Activated naive CD8-positive, alpha-beta T cell treated with anti-CD3 and anti-CD28 coated beads, Interleukin-2, amount 50 U/mL, for 24 hours (primary cell): ENCODE results near the gene KRT14.
"Not testable (repeated sequence)": the region's sequence is repeated elsewhere in the genome, so short reads cannot be mapped to it uniquely, and the experiment has no call there.

Source experiments
- ATAC-seq: fragments of 150-1000 bp; cut with Tn5 transposase; one replicate; pipeline ENCODE4 v1.10.0; 2021
- DNase-seq: peaks from one replicate; pipeline ENCODE4 v3.0.0; 2021
- H3K27ac Mint-ChIP-seq: one replicate; pipeline ENCODE4 v1.8.0; 2021; ENCODE audit warnings: mild to moderate bottlenecking, mixed read lengths
- H3K27me3 Mint-ChIP-seq: one replicate; pipeline ENCODE4 v1.8.0; 2021; ENCODE audit warnings: mixed read lengths
- H3K36me3 Mint-ChIP-seq: one replicate; pipeline ENCODE4 v1.8.0; 2021; ENCODE audit warnings: low read depth, mixed read lengths
- H3K4me1 Mint-ChIP-seq: one replicate; pipeline ENCODE4 v1.8.0; 2021; ENCODE audit warnings: mixed read lengths
- H3K4me3 Mint-ChIP-seq: one replicate; pipeline ENCODE4 v1.8.0; 2021; ENCODE audit warnings: mild to moderate bottlenecking, moderate library complexity, mixed read lengths
- H3K9me3 Mint-ChIP-seq: one replicate; pipeline ENCODE4 v1.8.0; 2021; ENCODE audit warnings: mixed read lengths

KRT14 gene

DNA sequence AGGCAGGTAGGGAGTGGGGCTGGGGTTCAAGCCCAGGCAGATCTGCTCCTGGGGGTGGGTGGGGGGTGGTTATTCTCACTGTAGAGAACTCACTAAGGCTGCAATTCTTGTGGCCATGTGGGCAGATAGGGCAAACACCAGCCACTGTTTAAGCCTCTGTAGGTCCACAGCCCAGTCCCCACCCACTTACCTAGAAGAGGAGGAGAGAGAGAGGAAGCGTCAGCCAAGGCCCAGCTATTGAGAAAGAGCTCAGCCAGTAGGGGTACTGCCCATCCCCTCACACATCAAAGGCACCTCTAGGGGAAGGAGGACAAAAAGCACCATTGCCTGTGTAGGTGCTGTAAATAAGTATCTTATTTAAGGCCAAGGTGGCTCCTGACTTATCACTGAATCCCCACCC is 13.0 kb upstream of the KRT14 start:
- Mint-ChIP-seq H3K9me3 (no peaks in the 10 kb centered on the region), H3K27me3 (peaks cover 6% of the 10 kb centered on the region), H3K36me3 (no peaks in the 10 kb centered on the region), H3K4me1 (no peaks in the 10 kb centered on the region), H3K4me3 (no peak overlapping the region), H3K27ac (no peak overlapping the region)
- no peak for DNase-seq
- no peak for ATAC-seq

DNA sequence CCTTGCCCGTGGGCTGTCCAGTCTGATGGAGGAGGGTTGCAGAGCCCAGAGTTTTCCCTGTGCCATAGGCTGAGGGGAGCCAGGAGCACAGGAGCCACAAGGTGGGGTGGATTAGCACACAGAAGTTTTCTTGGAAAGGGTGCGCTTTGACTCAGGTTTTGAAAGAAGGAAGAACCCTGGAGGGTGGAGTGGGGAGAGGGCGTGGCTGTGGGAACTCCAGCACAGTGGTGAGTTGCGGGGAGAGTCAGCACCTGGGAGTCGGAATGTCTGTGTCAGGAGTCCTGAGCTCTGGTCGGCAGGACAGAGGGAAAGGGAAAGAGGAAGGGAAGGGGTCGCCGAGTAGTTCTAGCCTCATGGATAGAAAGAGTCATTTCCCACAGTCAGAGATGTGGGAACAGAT is 8.9 kb upstream of the KRT14 start:
- H3K9me3 Mint-ChIP-seq: no peaks in the 10 kb centered on the region
- no peaks in the 10 kb centered on the region for H3K36me3 Mint-ChIP-seq
- H3K27ac Mint-ChIP-seq: no peak overlapping the region
- H3K4me1 Mint-ChIP-seq: no peaks in the 10 kb centered on the region
- DNase-seq (no peak), ATAC-seq (no peak)
- H3K27me3 Mint-ChIP-seq: peaks cover 14% of the 10 kb centered on the region
- no peak overlapping the region for H3K4me3 Mint-ChIP-seq

DNA sequence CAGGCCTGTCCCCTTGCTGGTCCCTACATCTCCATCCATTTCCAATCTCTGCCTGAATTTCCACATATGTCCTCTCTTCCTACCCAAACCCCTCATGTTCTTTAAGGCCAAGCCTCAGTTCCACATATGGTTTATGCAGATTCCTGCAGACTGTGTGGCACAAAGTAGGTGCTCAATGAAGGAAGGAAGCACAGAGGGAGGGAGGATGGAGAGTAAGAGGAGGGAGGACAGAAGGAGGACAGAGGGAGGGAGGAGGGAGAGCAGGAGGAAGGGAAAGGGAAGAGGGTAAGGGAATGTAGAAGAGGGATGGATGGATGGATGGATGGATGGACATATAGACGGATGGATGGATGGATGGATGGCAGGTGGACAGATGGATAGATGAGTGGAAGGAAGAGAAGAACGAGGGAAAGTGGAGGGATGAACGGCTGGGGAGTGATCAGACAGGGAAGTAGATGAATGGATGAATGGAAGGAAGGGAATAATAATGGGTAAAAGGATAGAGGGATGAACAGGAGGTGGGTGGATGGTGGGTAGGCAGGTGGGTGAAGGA is 7.7 kb upstream of the KRT14 start:
- H3K27me3 Mint-ChIP-seq: peaks cover 17% of the 10 kb centered on the region
- H3K9me3 Mint-ChIP-seq: no peaks in the 10 kb centered on the region
- no peaks in the 10 kb centered on the region for H3K36me3 Mint-ChIP-seq
- ATAC-seq: no peak
- DNase-seq: no peak
- no peak overlapping the region for H3K4me3 Mint-ChIP-seq
- no peaks in the 10 kb centered on the region for H3K4me1 Mint-ChIP-seq
- H3K27ac Mint-ChIP-seq: no peak overlapping the region

DNA sequence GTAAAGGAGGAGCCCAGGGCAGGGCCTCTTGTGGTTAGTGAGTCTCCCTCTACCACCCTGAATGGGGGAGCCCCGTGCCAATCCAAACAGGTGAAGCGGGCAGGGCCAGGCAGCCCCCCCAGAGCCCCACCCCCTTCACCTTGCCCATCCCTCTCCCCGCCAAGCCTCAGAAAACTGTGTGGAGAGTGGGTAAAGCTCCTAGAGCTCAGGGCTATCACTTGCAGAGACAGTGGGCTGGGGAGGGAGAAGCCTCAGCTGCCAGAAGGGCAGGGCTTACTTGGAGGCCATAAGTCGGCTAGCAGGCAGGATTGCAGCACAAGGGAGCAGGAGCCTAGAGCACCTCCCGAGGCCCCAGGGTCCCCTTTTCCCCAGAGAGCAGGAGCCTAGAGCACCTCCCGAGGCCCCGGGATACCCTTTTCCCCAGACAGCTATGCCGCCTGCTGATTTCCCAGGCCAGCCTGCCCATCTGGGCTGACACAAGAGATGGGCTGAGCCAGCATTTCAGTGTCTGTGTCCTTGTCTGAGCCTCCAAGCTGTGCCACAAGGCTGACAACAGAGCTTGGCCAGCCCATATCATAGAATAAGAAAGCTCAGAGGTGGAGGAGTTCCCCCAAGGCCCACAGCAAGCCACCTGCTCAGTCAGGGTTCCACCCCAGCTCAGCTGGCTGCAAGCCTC is 6.7 kb upstream of the KRT14 start:
- Mint-ChIP-seq H3K36me3 (no peaks in the 10 kb centered on the region), H3K4me3 (no peak overlapping the region), H3K27me3 (peaks cover 18% of the 10 kb centered on the region), H3K27ac (no peak overlapping the region), H3K9me3 (no peaks in the 10 kb centered on the region), H3K4me1 (no peaks in the 10 kb centered on the region)
- ATAC-seq (no peak), DNase-seq (no peak)

DNA sequence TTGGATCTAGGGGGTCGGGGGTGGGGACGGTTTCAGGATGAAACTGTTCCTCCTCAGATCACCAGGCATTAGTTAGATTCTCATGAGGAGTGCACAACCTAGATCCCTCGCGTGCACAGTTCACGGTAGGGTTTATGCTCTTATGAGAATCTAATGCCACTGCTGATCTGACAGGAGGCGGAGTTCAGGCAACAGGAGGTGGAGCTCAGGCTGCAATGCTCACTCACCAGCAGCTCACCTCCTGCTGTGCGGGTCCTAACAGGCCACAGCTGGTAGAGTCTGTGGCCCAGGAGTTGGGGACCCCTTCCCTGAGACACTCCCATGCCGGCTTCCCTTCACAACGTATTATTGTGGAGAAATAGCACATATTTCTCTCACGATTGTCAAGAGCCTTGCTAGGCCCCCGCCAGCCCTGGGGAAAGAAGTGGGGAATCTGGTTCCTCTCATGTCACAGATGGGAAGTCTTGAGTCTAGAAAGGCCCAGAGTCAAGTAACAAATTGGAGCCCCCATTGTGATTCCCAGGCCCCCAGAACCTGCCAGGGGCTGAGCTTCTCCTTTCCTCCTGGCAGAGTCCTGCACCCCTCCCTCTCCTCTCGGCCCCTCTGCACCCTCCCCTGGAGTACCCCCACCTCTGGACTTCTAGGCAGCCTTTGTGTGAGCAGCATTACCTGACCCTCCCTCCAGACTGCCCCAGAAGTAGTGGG is 6.1 kb upstream of the KRT14 start:
- Mint-ChIP-seq H3K9me3 (no peaks in the 10 kb centered on the region), H3K4me3 (no peak overlapping the region), H3K36me3 (no peaks in the 10 kb centered on the region), H3K4me1 (no peaks in the 10 kb centered on the region), H3K27ac (no peak overlapping the region), H3K27me3 (peaks cover 18% of the 10 kb centered on the region)
- DNase-seq (no peak), ATAC-seq (no peak)

DNA sequence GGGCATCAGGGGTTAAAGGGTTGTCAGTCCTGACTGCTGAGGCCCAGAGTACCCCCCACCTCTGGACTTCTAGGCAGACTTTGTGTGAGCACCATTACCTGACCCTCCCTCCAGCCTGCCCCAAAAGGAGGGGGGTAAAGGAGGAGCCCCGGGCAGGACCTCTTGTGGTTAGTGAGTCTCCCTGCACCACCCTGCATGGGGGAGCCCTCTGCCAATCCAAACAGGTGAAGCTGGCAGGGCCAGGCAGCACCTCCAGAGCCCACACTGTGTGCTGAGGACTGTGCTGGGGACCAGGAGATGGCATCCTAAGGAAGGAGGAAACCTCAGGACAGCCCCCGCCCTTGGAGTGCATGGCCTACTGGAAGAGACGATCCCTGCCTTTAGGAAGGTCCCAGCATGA is 2.6 kb upstream of the KRT14 start:
- no peaks in the 10 kb centered on the region for H3K9me3 Mint-ChIP-seq
- no peak overlapping the region for H3K4me3 Mint-ChIP-seq
- ATAC-seq: no peak
- no peak overlapping the region for H3K27ac Mint-ChIP-seq
- peaks cover 9% of the 10 kb centered on the region for H3K27me3 Mint-ChIP-seq
- H3K4me1 Mint-ChIP-seq: no peaks in the 10 kb centered on the region
- DNase-seq: no peak
- no peaks in the 10 kb centered on the region for H3K36me3 Mint-ChIP-seq

DNA sequence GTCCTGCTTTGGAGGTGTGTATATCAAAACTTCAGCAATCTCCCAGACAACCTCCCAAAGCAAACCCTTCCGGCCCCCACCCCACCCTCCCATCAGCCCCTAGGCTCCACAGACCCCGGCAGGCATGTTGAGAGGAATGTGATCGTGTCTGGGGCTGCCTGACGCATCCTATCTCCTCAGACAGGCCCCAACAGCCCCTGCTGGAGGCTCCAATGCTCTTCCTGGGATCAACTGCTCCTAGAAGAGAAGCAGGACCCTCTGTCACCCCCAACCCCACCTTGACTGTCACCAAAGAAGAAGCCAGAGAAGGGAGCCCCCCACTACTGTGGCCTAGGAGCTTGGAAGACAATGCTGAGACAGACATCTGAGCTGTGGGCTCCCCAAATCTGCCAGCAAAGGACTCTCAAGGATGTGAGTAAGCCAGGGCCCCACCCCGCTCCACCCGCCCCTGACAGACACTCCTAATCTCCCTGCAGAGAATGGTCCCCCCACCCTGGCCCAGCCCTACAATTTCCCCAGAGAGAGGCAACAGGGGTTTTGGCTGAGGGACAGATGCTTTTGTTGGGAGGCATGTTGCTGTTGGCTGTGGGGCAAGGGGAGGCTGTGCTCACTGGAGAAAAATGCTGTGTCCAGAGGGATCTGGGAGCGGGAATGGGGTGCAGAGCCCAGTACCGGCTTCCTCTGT is 1.6 kb upstream of the KRT14 start:
- no peaks in the 10 kb centered on the region for H3K4me1 Mint-ChIP-seq
- H3K27me3 Mint-ChIP-seq: peaks cover 7% of the 10 kb centered on the region
- DNase-seq (no peak), ATAC-seq (no peak)
- H3K36me3 Mint-ChIP-seq: no peaks in the 10 kb centered on the region
- no peak overlapping the region for H3K27ac Mint-ChIP-seq
- H3K9me3 Mint-ChIP-seq: no peaks in the 10 kb centered on the region
- no peak overlapping the region for H3K4me3 Mint-ChIP-seq

DNA sequence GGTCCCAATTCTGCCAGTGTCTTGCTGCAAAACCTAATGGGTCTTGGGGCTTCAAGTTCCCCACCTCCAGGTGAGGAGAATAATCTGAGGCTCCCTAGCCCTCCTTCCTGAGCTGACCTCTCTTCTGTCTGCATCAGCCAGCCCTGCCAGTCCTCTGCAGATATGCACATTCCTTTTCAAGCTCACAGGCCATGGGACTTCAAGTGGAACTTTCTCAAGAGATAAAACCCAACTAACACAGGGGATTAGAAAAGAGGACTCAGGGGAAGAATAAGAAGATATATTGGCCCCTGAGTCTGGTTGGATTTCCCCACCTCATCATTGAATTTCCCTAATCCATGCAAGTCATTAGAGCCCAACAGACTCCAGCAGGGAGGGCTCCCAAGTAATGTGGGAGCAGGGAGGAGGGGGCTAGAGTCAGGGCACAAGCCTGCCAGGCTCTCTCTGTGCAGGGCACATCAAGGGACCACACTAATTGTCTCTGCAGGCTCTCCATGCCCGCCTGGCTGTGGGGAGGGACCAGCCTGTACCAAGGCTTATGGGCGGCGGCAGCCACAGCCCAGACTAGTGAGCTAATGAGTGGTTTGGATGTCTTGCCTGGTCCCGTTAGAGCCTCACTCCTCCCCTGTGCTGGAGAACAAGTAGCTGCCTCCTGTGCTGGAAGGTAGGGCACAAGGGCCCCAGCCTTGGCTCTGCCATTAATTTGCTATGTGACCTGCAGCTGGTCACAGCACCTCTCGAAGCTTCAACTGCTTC is 1.2 kb downstream of the KRT14 start:
- Mint-ChIP-seq H3K9me3 (no peaks in the 10 kb centered on the region), H3K27me3 (peaks cover 4% of the 10 kb centered on the region), H3K36me3 (no peaks in the 10 kb centered on the region), H3K4me3 (no peak overlapping the region), H3K27ac (no peak overlapping the region), H3K4me1 (no peaks in the 10 kb centered on the region)
- no peak for ATAC-seq
- DNase-seq: no peak

DNA sequence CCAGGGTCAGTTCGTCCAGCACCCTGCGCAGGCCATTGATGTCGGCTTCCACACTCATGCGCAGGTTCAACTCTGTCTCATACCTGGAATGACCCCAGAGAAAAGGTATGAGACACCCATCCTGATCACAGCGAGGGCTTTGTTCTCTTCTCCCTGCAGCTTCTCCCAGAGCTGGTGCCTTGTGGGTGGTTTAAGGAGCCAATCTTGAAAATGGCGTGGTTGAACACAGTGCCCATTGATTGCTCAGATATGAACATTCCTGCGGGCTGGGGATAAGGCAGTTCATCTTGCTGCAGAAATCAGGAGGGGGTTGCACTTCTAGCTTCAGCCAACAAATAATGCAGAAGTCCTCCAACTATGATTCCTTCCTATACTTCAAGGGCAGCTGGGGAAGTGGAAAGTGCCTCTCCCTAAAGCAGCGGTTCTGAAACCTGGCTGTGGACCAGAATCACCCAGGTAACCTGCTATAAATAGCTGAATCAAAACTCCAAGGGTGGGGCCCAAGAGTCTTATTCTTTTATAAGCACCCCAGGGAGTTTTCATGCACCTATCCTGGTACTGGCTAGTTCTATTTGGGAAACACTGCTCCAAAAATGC is 2.3 kb downstream of the KRT14 start:
- not testable (repeated sequence) for DNase-seq, H3K27me3 Mint-ChIP-seq, H3K4me3 Mint-ChIP-seq, H3K27ac Mint-ChIP-seq, H3K9me3 Mint-ChIP-seq, H3K4me1 Mint-ChIP-seq, H3K36me3 Mint-ChIP-seq, ATAC-seq

DNA sequence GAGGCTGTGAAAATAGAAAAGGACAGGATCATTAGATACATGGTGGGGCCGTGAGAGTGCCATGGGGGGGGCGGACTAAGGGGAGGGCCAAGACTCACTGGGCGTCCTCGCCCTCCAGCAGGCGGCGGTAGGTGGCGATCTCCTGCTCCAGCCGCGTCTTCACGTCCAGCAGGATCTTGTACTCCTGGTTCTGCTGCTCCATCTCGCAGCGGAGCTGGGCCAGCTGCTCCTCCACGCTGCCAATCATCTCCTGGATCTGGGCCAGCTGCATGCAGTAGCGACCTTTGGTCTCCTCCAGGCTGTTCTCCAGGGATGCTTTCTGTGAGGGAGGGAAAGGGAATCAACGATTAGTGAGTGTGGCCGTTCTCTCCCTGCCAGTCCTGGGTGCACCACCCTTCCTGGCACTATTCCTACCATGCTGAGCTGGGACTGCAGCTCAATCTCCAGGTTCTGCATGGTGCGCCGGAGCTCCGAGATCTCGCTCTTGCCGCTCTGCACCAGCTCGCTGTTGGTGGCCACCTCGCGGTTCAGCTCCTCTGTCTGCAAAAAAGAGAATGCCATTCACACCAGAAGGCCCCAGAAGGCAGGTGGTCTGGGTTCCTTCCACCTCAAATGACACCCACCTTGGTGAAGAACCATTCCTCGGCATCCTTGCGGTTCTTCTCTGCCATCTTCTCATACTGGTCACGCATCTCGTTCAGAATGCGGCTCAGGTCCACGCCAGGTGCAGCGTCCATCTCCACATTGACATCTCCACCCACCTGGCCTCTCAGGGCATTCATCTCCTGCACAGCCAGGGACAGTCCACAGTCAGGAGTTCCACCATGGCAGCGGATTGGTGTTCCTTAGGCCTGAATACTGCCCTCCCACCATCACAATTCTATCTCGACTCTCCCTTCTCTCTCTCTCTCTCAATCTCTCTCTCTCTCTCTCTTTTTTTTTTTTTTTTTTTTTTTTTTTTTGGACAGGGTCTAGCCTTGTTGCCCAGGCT is 3.3 kb downstream of the KRT14 start:
- no peaks in the 10 kb centered on the region for H3K9me3 Mint-ChIP-seq
- H3K4me3 Mint-ChIP-seq: no peak overlapping the region
- H3K36me3 Mint-ChIP-seq: no peaks in the 10 kb centered on the region

DNA sequence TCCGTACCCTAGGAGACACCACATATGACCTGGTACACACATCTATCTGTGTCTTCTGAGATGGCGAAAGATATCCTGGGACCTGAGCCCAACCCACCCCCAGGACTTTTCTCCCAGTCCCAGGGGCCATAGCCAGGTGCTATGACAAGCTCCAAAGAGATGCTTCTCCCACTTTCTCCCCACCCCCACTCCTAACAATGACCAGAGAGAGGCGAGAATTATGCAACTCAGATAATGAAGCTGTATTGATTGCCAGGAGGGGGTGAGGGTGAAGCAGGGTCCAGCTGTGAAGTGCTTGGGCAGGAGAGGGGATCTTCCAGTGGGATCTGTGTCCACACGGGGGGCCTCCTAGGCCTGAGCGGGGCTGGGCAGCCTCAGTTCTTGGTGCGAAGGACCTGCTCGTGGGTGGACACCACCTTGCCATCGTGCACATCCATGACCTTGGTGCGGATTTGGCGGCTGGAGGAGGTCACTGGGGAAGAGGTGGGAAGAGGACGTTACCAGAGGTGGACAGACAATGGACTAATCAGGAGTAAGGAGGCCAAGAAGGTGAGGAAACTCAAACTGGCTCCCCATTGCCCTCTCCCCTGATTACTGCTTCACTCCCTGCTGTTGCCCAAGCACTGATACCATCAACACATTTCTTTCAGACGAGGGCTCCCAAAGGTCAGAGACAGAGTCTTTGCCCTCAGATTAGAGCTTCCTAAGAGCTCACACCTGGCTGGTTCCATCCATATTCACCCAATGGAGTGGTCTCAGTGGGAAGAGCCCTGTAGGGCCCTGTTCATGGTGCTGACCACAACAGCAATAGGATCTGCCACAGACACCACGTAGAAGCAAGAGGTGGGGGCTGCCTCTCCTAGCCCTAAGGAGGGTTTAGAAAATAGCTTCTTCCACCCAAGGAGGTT is 4.4 kb downstream of the KRT14 start:
- not testable (repeated sequence) for H3K36me3 Mint-ChIP-seq, ATAC-seq, H3K27ac Mint-ChIP-seq, H3K4me1 Mint-ChIP-seq, H3K9me3 Mint-ChIP-seq, H3K4me3 Mint-ChIP-seq, DNase-seq
- peaks cover 12% of the 10 kb centered on the region for H3K27me3 Mint-ChIP-seq

More for the DNA sequence above, 3.3 kb downstream of the KRT14 start:
- Mint-ChIP-seq H3K27ac (no peak overlapping the region), H3K4me1 (no peaks in the 10 kb centered on the region), H3K27me3 (peaks cover 8% of the 10 kb centered on the region)
- DNase-seq (no peak), ATAC-seq (no peak)

DNA sequence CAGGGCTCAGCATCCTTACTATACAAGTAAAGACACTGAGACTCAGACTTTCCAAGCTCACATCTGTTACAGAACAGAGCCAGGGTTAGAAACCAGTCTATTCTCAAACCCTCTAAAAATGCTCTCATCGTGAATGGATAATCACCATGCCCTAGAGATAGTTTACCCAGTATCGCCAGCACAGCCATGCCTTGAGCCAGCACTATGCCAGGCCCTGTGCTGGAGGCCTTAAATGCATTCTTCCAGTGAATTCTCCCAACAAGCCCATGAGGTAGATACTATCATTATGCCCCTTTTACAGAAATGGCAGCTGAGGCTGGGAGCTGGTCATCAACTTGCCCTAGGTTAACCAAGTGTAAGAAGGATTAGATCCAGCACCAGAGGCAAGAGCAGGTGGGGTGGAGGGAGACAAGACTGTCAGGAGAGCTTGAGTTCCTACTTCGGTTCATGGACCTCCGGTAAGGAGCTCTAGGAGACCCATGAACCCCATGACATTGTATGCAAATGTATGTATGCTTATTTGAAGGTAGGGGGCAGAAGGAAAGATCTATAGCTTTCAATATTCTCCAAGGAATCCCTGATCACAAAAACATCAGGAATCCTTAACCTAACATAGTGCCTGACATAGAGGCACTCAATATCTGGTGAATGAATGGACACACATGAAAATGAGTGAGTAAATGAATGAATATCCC is 5.2 kb downstream of the KRT14 start:
- Mint-ChIP-seq H3K27ac (no peak overlapping the region), H3K4me1 (no peaks in the 10 kb centered on the region), H3K9me3 (no peaks in the 10 kb centered on the region), H3K27me3 (peaks cover 17% of the 10 kb centered on the region), H3K36me3 (no peaks in the 10 kb centered on the region), H3K4me3 (no peak overlapping the region)
- ATAC-seq (no peak), DNase-seq (no peak)
